Effector memory CD4-positive, alpha-beta T cell (primary cell): Measurements from ENCODE around the gene MTHFSD.

ENCODE experiments used
- DNase-seq, 3 donors: peaks; one replicate each; pipeline ENCODE4 v3.0.0-alpha.2; 2020
- H3K27ac ChIP-seq: 2 replicates; pipeline ENCODE4 v1.7.0; 2013; ENCODE audit warnings: mild to moderate bottlenecking, low read length, moderate library complexity; ENCODE audit not compliant: insufficient read depth, poor library complexity, severe bottlenecking
- H3K27me3 ChIP-seq: replicated peaks from 2 replicates; pipeline ENCODE4 v1.7.0; 2013; ENCODE audit warnings: mild to moderate bottlenecking, low read length; ENCODE audit not compliant: insufficient read depth, control insufficient read depth, poor library complexity, severe bottlenecking
- H3K36me3 ChIP-seq: 2 replicates; pipeline ENCODE4 v1.7.0; 2013; ENCODE audit warnings: mild to moderate bottlenecking, low read length, moderate library complexity; ENCODE audit not compliant: control insufficient read depth, insufficient read depth
- H3K4me1 ChIP-seq: 2 replicates; pipeline ENCODE4 v1.7.0; 2013; ENCODE audit warnings: low read length, mild to moderate bottlenecking; ENCODE audit not compliant: control insufficient read depth, insufficient read depth, poor library complexity, severe bottlenecking
- H3K4me3 ChIP-seq: 2 replicates; pipeline ENCODE4 v1.7.0; 2013; ENCODE audit warnings: low read length, low read depth, mild to moderate bottlenecking; ENCODE audit not compliant: insufficient read depth, poor library complexity, severe bottlenecking
- H3K9me3 ChIP-seq: 2 replicates; pipeline ENCODE4 v1.7.0; 2013; ENCODE audit warnings: mild to moderate bottlenecking, low read length, moderate library complexity; ENCODE audit not compliant: control insufficient read depth

MTHFSD gene

GRCh38 chr16:86480444-86480843 is 74.6 kb downstream of the MTHFSD start:
- H3K4me1 ChIP-seq = no peaks in the 10 kb centered on the region
- H3K27ac ChIP-seq = no peak overlapping the region
- H3K27me3 ChIP-seq = peaks cover 3% of the 10 kb centered on the region
- H3K9me3 ChIP-seq = peaks cover 6% of the 10 kb centered on the region
- H3K36me3 ChIP-seq = no peaks in the 10 kb centered on the region
- no peak overlapping the region for H3K4me3 ChIP-seq
- no peak for DNase-seq
